Measurements from ENCODE around the gene CCDC134.

- TF ChIP-seq CTCF (conservative IDR thresholded peaks at IDR 0.05 in 1 of 2, IDR thresholded peaks at IDR 0.05 in 1 of 2; ENCODE audit: low read depth in 1 of 2, low read length in 2 of 2) = no peak
- no peak for TF ChIP-seq EZH2 (IDR thresholded peaks at IDR 0.05; ENCODE audit: low read length, missing control alignments)
Measured at GRCh38 chr22:41845380-41846267, 45.1 kb downstream of the CCDC134 start.
